ENCODE data around the gene MRPL33.

GRCh38 chr2:27807476-27807875 is 36.0 kb downstream of the MRPL33 start:
- TF ChIP-seq ZNF274 (IDR thresholded peaks at IDR 0.05; ENCODE audit: low read depth, low read length), result no peak
- TF ChIP-seq SUZ12 (IDR thresholded peaks at IDR 0.05; ENCODE audit: extremely low read depth, insufficient read depth, insufficient read length), result no peak
- no peak for TF ChIP-seq YY1 (IDR thresholded peaks at IDR 0.05; ENCODE audit: insufficient read depth, insufficient read length)

Measured in NT2/D1 (cell line).